OCI-LY1 (cell line): ENCODE measurements around the gene FBXO10.

Experiments
- EZH2 ChIP-seq: fragments of 200-600 bp; sonication (generic), shearing (Covaris generic); IDR thresholded peaks from 2 replicates; pipeline ENCODE4 v1.8.0; 2017; ENCODE audit warnings: borderline replicate concordance, mixed run types, mild to moderate bottlenecking, antibody characterized with exemption, low read length, moderate library complexity, mixed read lengths
- TF ChIP-seq, protein P1 (sequence below): fragments of 200-600 bp; sonication (generic), shearing (Covaris generic); IDR thresholded peaks from 2 replicates; pipeline ENCODE4 v1.5.1; 2017; ENCODE audit warnings: mild to moderate bottlenecking, antibody characterized with exemption, low read length, moderate library complexity, mixed read lengths

DNA sequence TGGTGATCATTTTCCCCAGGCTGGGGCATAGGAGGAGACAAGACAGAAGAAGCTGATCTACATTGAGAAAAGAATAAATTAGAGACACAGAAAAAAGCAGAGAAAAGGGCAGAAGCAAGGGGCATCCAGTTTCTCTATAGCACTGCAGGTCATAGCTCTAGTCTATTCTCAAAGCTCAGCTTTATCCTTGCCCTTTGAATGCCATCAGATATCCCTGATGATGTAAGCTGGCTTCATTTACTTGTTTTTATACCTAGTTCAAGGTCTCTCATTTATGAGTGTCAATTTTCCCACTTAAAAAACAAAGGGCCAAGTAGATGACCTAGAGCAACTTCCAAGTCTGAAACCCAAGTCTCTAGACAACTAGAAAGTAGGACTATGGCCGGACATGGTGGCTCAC, 32.7 kb downstream of the FBXO10 start:
- TF ChIP-seq, protein P1, sequence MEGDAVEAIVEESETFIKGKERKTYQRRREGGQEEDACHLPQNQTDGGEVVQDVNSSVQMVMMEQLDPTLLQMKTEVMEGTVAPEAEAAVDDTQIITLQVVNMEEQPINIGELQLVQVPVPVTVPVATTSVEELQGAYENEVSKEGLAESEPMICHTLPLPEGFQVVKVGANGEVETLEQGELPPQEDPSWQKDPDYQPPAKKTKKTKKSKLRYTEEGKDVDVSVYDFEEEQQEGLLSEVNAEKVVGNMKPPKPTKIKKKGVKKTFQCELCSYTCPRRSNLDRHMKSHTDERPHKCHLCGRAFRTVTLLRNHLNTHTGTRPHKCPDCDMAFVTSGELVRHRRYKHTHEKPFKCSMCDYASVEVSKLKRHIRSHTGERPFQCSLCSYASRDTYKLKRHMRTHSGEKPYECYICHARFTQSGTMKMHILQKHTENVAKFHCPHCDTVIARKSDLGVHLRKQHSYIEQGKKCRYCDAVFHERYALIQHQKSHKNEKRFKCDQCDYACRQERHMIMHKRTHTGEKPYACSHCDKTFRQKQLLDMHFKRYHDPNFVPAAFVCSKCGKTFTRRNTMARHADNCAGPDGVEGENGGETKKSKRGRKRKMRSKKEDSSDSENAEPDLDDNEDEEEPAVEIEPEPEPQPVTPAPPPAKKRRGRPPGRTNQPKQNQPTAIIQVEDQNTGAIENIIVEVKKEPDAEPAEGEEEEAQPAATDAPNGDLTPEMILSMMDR, result no peak
- TF ChIP-seq EZH2, result no peak
